Stimulated activated memory B cell treated with anti-CD40 and anti-IgM and Interleukin-4, amounts not matched to agents 10 μg/mL and 1 μg/mL and 100 μg/mL, for 72 hours (primary cell): ENCODE data around the gene PCBP3.
"Not testable (repeated sequence)": the region's sequence is repeated elsewhere in the genome, so short reads cannot be mapped to it uniquely, and the experiment has no call there.

Experiments
- ATAC-seq: fragments of 150-1000 bp; cut with Tn5 transposase; 2 replicates; pipeline ENCODE4 v1.10.0; 2021
- H3K27ac Mint-ChIP-seq: one replicate; pipeline ENCODE4 v1.8.0; 2022; ENCODE audit warnings: mild to moderate bottlenecking, mixed read lengths
- H3K27me3 Mint-ChIP-seq: one replicate; pipeline ENCODE4 v1.8.0; 2022; ENCODE audit warnings: mixed read lengths
- H3K36me3 Mint-ChIP-seq: one replicate; pipeline ENCODE4 v1.8.0; 2022; ENCODE audit warnings: mixed read lengths
- H3K4me1 Mint-ChIP-seq: one replicate; pipeline ENCODE4 v1.8.0; 2022; ENCODE audit warnings: mixed read lengths
- H3K4me3 Mint-ChIP-seq: one replicate; pipeline ENCODE4 v1.8.0; 2022; ENCODE audit warnings: mild to moderate bottlenecking, moderate library complexity, mixed read lengths
- H3K9me3 Mint-ChIP-seq: one replicate; pipeline ENCODE4 v1.8.0; 2022; ENCODE audit warnings: mixed read lengths

The PCBP3 gene

DNA sequence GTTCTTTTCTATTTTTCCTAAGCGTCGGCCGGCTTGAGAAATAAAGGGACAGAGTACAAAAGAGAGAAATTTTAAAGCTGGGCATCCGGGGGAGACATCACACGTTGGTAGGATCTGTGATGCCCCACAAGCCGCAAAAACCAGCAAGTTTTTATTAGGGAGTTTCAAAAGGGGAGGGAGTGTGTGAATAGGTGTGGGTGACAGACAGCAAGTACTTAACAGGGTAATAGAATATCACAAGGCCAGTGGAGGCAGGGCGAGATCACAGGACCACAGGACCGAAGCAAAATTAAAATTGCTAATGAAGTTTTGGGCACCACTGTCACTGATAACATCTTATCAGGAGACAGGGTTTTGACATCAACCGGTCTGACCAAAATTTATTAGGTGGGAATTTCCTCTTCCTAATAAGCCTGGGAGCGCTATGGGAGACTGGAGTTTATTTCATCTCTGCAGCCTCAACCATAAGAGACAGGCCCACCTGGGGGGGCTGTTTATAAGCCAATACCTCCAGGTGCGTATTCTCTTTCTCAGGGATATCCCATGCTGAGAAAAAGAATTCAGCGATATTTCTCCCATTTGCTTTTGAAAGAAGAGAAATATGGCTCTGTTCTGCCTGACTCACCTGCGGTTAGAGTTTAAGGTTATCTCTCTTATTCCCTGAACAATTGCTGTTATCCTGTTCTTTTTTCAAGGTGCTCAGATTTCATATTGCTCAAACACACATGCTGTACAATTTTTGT is 332.3 kb downstream of the PCBP3 start:
- not testable (repeated sequence) for H3K4me3 Mint-ChIP-seq, ATAC-seq, H3K27ac Mint-ChIP-seq, H3K9me3 Mint-ChIP-seq, H3K36me3 Mint-ChIP-seq
- Mint-ChIP-seq H3K4me1 (peaks cover 21% of the 10 kb centered on the region), H3K27me3 (peaks cover 55% of the 10 kb centered on the region)

DNA sequence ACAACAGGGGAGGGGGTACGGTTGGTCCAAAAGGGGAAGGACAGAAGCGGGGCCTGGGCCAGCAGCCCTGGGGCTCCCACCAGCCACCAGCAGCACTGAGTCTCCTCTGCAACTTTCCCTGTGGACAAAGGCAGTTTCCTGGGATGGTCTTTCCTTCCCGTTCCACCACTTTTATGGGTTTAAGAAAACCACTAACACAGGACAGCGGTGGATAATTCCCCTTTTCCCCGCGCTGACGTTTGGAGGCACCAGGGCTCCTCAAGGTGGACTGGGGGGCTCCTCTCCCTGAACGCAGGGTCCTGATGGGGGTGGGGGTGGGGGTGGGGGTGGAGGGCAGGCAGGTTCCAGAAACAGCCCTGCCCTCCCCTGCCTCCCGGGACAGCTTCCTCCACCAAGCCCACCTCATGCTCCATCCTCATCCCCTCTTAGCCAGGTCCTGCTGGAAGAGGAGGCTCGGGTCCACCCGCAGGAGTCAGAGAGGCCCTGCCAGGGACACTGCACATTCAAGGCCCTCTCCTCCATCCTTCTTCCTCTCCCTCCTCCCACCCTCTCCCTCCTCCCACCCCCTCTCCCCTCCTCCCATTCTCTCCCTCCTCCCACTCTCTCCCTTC is 333.3 kb downstream of the PCBP3 start:
- Mint-ChIP-seq H3K27me3 (peaks cover 45% of the 10 kb centered on the region), H3K4me1 (peaks cover 21% of the 10 kb centered on the region), H3K36me3 (no peaks in the 10 kb centered on the region), H3K4me3 (no peak overlapping the region), H3K27ac (no peak overlapping the region), H3K9me3 (no peaks in the 10 kb centered on the region)
- no peak for ATAC-seq

DNA sequence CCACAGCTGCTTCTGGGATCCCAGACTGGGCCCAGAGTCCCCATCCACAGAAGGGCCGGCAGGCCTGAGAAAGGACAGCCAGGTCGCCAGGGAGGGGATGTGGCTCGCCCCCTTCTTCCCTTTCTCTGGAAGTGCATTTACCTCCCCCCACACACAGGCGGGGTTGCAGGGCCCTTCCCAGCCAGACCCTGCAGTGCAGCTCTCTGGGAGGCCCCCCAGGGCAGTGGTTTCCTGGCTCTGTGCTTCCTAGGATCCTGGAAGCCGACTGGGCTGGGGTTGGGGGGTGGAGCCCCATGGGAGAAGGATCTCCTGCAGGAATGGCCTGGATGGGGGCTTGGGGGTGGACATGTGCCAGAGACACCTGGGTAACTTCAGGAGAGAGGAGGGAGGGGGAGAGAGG is 333.9 kb downstream of the PCBP3 start:
- H3K27me3 Mint-ChIP-seq, result peaks cover 44% of the 10 kb centered on the region
- no peak overlapping the region for H3K4me3 Mint-ChIP-seq
- H3K36me3 Mint-ChIP-seq, result no peaks in the 10 kb centered on the region
- no peak for ATAC-seq
- no peaks in the 10 kb centered on the region for H3K9me3 Mint-ChIP-seq
- H3K4me1 Mint-ChIP-seq, result peaks cover 21% of the 10 kb centered on the region
- H3K27ac Mint-ChIP-seq, result no peak overlapping the region

DNA sequence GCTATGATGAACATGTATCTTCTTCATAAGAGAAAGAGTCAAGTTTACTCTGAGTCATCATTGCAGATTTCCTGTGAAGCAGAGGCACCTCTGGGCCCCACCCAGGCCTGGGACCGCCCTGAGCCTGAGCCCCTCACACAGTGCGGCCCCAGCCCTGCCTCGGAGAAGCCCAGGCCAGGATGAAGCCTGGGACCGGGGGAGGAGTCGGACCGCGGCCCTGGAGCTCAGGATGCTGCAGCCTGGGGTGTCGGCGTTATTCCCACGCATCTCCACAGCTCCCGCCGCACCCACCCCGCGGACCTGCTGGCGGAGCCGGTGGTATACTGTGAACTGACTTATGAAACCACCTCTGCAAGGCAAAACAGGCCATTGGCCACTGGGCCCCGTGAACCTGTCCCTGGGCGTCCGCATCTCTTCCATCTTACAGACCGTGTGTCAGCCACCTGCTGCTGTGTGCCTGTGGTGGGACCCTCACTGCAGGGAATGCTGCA is 335.7 kb downstream of the PCBP3 start:
- H3K27me3 Mint-ChIP-seq, result peaks cover 32% of the 10 kb centered on the region
- no peak for ATAC-seq
- H3K36me3 Mint-ChIP-seq, result no peaks in the 10 kb centered on the region
- no peak overlapping the region for H3K4me3 Mint-ChIP-seq
- no peaks in the 10 kb centered on the region for H3K9me3 Mint-ChIP-seq
- H3K4me1 Mint-ChIP-seq, result peaks cover 12% of the 10 kb centered on the region
- no peak overlapping the region for H3K27ac Mint-ChIP-seq

DNA sequence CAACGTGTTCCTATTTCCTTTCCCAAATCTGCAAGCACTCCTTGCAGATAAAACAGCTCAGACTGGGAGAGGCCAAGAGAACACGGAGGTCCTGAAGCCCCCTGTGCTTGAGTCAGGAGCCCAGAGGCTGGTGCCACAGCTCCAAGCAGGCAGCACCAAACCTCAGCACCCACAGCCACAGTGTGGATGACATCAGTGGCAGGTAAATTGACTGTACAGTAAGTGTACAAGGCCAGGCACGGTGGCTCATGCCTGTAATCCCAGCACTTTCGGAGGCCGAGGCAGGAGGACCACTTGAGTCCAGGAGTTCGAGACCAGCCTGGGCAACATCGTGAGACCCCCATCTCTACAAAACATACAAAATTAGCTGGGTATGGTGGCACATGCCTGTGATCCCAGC is 336.1 kb downstream of the PCBP3 start:
- Mint-ChIP-seq H3K4me3 (no peak overlapping the region), H3K27ac (no peak overlapping the region), H3K27me3 (peaks cover 27% of the 10 kb centered on the region), H3K36me3 (no peaks in the 10 kb centered on the region), H3K9me3 (peaks cover 3% of the 10 kb centered on the region), H3K4me1 (peaks cover 9% of the 10 kb centered on the region)
- no peak for ATAC-seq

DNA sequence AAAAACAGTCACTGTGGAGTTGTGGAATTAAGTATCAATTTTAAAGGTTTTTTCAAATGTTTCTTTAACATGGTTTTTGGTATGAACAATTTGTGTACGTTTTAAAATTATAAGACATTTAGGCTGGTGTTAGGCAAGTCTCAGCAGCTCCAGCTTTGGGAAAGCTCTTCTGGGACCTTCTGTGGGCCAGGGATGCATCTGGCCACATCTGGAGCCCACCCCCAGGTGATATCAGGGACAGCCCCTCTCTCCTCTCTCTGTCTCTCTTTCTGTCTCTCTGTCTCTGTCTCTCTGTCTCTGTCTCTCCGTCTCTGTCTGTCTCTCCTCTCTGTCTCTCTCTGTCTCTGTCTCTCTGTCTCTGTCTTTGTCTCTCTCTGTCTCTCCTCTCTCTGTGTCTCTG is 336.7 kb downstream of the PCBP3 start:
- H3K36me3 Mint-ChIP-seq, result no peaks in the 10 kb centered on the region
- peaks cover 21% of the 10 kb centered on the region for H3K27me3 Mint-ChIP-seq
- H3K4me3 Mint-ChIP-seq, result no peak overlapping the region
- ATAC-seq, result no peak
- H3K4me1 Mint-ChIP-seq, result peaks cover 5% of the 10 kb centered on the region
- peaks cover 9% of the 10 kb centered on the region for H3K9me3 Mint-ChIP-seq
- no peak overlapping the region for H3K27ac Mint-ChIP-seq

DNA sequence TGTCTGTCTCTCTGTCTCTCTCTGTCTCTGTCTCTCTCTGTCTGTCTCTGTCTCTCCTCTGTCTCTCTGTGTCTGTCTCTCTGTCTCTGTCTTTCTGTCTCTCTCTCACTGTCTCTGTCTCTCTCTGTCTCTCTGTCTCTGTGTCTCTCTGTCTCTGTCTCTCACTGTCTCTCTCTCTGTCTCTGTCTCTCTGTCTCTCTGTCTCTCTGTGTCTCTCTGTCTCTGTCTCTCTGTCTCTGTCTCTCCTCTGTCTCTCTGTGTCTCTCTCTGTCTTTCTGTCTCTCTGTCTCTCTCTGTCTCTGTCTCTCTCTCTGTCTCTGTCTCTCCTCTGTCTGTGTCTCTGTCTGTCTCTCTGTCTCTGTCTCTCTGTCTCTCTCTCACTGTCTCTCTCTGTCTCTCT is 337.2 kb downstream of the PCBP3 start:
- Mint-ChIP-seq H3K4me3 (no peak overlapping the region), H3K36me3 (no peaks in the 10 kb centered on the region), H3K4me1 (peaks cover under 1% of the 10 kb centered on the region), H3K27me3 (peaks cover 17% of the 10 kb centered on the region), H3K27ac (no peak overlapping the region), H3K9me3 (peaks cover 9% of the 10 kb centered on the region)
- no peak for ATAC-seq

DNA sequence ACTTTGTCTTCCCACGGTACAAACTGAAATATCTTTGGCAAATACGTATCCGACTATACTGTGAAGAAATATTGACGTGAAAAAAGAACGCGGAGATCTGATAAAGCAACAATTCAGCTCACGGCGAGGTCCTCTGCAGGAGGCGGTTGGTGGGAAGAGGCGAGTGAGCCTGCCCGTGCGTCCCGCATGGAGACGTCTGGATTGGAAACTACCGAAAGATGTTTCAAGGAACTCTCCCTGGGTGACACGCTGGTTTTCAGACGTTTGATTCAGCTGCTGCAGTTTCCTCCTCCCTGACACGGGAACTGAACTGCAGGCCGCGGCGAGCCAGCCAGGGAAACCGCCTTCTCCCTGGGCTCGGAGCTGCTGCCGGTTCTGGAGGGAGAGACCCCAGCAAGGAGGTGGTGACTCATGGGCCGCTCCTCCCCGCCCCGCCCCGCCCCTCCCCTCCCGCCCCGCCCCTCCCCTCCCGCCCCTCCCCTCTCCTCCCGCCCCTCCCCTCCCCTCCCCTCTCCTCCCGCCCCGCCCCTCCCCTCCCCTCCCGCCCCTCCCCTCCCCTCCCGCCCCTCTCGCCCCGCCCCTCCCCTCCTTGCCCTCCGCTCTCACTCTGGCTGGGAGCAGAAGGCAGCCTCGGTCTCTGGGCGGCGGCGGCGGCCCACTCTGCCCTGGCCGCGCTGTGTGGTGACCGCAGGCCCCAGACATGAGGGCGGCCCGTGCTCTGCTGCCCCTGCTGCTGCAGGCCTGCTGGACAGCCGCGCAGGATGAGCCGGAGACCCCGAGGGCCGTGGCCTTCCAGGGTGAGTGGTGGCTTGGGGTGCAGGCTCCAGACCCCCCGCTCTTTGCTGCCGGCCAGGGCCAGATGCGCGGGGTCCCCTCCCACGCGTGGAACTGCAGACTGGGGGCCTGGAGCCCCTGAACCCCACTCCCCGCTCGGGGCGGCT is 337.9 kb downstream of the PCBP3 start, which contains the start of gene COL6A1:
TSS of gene COL6A1 (plus strand) at position 620 of the 941 bp plus-strand sequence. CDS start at position 701, 81 bp downstream.
- Mint-ChIP-seq H3K4me1 (no peaks in the 10 kb centered on the region), H3K9me3 (peaks cover 9% of the 10 kb centered on the region), H3K27me3 (peaks cover 9% of the 10 kb centered on the region), H3K27ac (no peak within 1 kb of the TSS), H3K36me3 (no peaks in the 10 kb centered on the region), H3K4me3 (peak within 1 kb of the TSS; percentile 39)
- ATAC-seq, result peak; percentile 44

DNA sequence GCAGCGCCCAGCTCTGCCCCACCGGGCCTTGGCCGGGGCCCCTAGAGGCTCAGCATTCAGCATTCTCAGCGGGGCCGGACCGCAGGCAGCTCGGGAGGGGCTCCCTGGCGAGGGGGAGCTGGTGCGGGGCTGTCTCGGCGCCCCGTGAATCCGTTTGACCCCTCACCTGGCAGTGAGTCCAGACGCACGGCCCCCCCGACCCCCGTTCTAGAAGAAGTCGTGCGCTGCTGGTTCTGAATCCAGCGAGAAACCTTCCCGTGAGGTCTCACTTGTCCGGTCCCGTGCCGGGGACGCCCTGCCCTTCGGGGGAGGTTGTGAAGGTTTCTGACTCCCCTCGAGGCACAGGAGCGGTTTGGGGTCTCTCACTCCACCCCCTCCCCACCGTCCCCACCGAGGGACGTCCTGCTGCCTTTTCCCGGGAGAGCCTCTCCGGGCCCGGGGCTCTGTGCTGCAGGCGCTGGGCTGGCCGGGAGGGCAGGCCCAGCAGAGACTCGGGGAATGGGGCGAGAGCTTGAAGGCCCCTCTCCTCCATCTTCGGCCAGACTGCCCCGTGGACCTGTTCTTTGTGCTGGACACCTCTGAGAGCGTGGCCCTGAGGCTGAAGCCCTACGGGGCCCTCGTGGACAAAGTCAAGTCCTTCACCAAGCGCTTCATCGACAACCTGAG is 338.7 kb downstream of the PCBP3 start:
- peak; percentile 17 for ATAC-seq
- no peak overlapping the region for H3K27ac Mint-ChIP-seq
- peaks cover 7% of the 10 kb centered on the region for H3K27me3 Mint-ChIP-seq
- H3K9me3 Mint-ChIP-seq, result peaks cover 9% of the 10 kb centered on the region
- peak overlapping the region; percentile 39 for H3K4me3 Mint-ChIP-seq
- H3K4me1 Mint-ChIP-seq, result no peaks in the 10 kb centered on the region
- H3K36me3 Mint-ChIP-seq, result no peaks in the 10 kb centered on the region

DNA sequence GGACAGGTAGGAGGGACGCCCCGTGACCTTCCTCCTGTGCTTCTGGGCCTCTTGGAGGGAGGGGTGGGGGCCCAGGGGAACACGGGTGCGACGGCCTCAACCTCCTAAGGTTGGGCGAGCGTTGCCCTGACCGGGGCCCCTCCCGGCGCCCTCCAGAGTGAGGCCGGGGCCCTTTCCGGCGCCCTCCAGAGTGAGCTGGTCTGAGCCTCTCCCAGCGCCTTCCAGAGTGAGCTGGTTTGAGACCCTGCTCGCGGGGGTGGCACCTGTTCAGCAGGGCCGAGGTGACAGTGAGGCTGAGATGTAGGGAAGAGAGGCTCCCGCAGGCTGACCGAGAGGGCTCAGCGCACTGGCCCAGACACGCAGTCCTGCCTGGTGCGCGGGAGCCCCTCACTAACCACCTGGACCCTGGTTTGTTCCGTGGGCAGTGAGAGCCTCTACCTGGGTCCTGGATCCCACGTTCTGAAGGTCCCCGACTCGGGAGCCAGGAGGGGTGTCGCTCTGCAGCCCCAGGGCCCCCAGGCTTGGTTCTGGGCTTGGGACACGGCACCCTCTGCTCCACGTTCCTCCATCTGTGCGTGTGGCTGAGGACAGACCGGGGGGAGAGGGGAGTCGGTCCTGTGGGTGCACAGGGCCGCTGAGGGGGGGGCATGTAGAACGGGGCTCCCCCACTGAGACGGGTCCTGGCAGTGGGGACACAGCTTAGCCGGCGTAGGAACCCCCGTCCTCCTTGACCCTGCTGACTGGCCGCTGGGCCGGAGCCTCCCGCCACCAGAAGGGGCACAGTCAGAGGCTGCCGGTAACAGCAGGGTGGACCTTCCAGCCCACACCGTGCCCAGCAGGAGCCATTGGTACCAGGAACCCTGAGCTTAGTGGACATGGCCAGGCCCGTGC is 339.5 kb downstream of the PCBP3 start:
- no peak overlapping the region for H3K27ac Mint-ChIP-seq
- ATAC-seq, result no peak
- H3K27me3 Mint-ChIP-seq, result peaks cover 7% of the 10 kb centered on the region
- no peaks in the 10 kb centered on the region for H3K36me3 Mint-ChIP-seq
- no peak overlapping the region for H3K4me3 Mint-ChIP-seq
- H3K9me3 Mint-ChIP-seq, result peaks cover 9% of the 10 kb centered on the region
- no peaks in the 10 kb centered on the region for H3K4me1 Mint-ChIP-seq

DNA sequence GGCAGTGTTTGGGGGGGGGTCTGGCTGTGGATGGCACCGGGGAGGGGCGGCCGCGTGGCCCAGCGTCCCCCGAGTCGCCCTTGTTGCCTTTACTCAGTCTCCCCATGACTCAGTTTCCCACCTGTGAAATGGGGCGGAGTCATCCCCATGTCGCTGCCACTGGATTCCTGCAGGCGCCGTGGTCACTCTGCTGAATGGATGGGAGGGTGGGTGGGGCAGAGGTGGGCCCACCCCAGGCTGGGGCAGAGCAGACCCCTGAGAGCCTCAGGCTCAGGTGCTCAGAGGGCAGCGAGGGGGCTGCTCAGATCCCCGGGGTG is 340.1 kb downstream of the PCBP3 start:
- H3K36me3 Mint-ChIP-seq, result no peaks in the 10 kb centered on the region
- peaks cover 1% of the 10 kb centered on the region for H3K27me3 Mint-ChIP-seq
- H3K27ac Mint-ChIP-seq, result no peak overlapping the region
- no peaks in the 10 kb centered on the region for H3K4me1 Mint-ChIP-seq
- peaks cover 9% of the 10 kb centered on the region for H3K9me3 Mint-ChIP-seq
- no peak for ATAC-seq
- H3K4me3 Mint-ChIP-seq, result no peak overlapping the region

DNA sequence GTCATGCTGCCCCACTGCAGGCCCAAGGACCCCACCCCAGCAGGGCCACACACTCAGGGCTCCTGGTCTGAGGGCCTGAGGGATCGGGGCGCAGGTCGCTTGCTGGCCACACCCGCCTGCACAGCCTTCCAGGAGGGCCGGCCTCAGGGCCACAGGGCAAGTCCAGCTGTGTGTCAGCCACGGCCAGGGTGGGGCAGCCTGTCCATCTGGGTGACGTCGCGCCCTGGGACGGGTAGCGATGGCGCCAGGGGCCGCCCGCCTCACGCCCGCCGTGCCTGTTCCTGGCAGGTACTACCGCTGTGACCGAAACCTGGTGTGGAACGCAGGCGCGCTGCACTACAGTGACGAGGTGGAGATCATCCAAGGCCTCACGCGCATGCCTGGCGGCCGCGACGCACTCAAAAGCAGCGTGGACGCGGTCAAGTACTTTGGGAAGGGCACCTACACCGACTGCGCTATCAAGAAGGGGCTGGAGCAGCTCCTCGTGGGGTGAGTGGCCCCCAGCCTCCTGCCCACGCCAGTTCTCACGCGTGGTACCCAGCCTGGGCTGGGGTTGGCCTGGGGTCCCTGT is 340.5 kb downstream of the PCBP3 start:
- peaks cover 9% of the 10 kb centered on the region for H3K9me3 Mint-ChIP-seq
- no peaks in the 10 kb centered on the region for H3K36me3 Mint-ChIP-seq
- no peaks in the 10 kb centered on the region for H3K27me3 Mint-ChIP-seq
- H3K27ac Mint-ChIP-seq, result no peak overlapping the region
- no peak overlapping the region for H3K4me3 Mint-ChIP-seq
- no peaks in the 10 kb centered on the region for H3K4me1 Mint-ChIP-seq
- ATAC-seq, result no peak

DNA sequence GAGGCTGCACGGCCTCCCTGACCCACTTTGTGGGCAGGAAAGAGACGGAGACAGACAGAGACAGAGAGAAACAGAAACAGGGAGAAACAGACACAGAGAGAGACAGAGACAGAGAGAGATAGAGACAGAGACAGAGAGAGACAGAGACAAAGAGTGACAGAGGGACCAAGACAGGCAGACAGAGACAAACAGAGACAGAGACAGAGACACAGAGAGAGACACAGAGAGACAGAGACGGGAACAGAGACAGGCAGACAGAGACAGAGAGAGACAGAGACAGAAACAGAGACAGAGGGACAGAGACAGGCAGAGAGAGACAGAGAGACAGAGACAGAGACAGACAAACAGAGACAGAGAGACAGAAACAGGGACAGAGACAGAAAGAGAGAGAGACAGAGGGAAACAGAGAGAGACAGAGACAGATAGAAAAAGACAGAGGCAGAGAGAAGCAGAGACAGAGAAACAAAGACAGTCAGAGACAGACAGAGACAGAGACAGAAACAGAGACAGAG is 341.1 kb downstream of the PCBP3 start:
- no peaks in the 10 kb centered on the region for H3K27me3 Mint-ChIP-seq
- H3K9me3 Mint-ChIP-seq, result peaks cover 9% of the 10 kb centered on the region
- H3K27ac Mint-ChIP-seq, result no peak overlapping the region
- no peak for ATAC-seq
- no peaks in the 10 kb centered on the region for H3K4me1 Mint-ChIP-seq
- H3K36me3 Mint-ChIP-seq, result no peaks in the 10 kb centered on the region
- no peak overlapping the region for H3K4me3 Mint-ChIP-seq
